IMR-90 (cell line): Measurements from ENCODE around the gene TTLL9. TPM values are rescaled to one million over a fixed set of nuclear protein-coding genes. Genes with fewer than 3 reads are reported as not detected.

Experiments used
- ATAC-seq: fragments of 200-7000 bp; cut with Tn5 transposase; 2 replicates; pipeline ENCODE4 v1.9.1; 2020; ENCODE audit warnings: low read depth, mild to moderate bottlenecking, moderate library complexity
- BruUV-seq: library from RNA; stranded (reverse); fragments of 400-500 nt; replicated peaks from 2 replicates; lab custom pipeline; 2021; lab: Mats Ljungman, UMichigan
- CTCF ChIA-PET: fragments of 300-600 bp; formaldehyde crosslinking; extraction: SDS; loops from one replicate; lab custom pipeline; 2021; ENCODE audit warnings: antibody characterized with exemption; lab: Yijun Ruan, JAX
- POLR2A ChIA-PET: fragments of 300-600 bp; sonication (Branson Sonifier 250); formaldehyde crosslinking; loops from one replicate; lab custom pipeline; 2022; ENCODE audit warnings: antibody characterized with exemption; ENCODE audit not compliant: unreplicated experiment; lab: Charles Lee
- DNase-seq: peaks from one replicate; pipeline ENCODE4 v3.0.0; 2013
- H2AFZ ChIP-seq: replicated peaks from 2 replicates; pipeline ENCODE3; 2013; ENCODE audit warnings: low read length, mild to moderate bottlenecking; ENCODE audit not compliant: poor library complexity
- H2AK5ac ChIP-seq: 2 replicates; pipeline ENCODE4 v1.6.1; 2013; ENCODE audit warnings: low read depth, low read length, inconsistent platforms
- H2AK9ac ChIP-seq: replicated peaks from 2 replicates; pipeline ENCODE3; 2013; ENCODE audit warnings: mild to moderate bottlenecking, low read depth, low read length, moderate library complexity; ENCODE audit not compliant: poor library complexity
- H2BK120ac ChIP-seq: 2 replicates; pipeline ENCODE4 v1.6.1; 2013; ENCODE audit warnings: low read depth, low read length, inconsistent platforms
- H2BK15ac ChIP-seq: 3 replicates; pipeline ENCODE4 v1.6.1; 2013; ENCODE audit warnings: low read depth, low read length, inconsistent platforms
- H2BK20ac ChIP-seq: 2 replicates; pipeline ENCODE4 v1.6.1; 2013; ENCODE audit warnings: low read depth, mild to moderate bottlenecking, inconsistent platforms, low read length, moderate library complexity
- H2BK5ac ChIP-seq: 2 replicates; pipeline ENCODE4 v1.6.1; 2013; ENCODE audit warnings: mild to moderate bottlenecking, low read depth, low read length, inconsistent platforms; ENCODE audit not compliant: poor library complexity, severe bottlenecking
- H3K14ac ChIP-seq: replicated peaks from 2 replicates; pipeline ENCODE4 v1.6.1; 2013; ENCODE audit warnings: low read depth, low read length, inconsistent platforms
- H3K18ac ChIP-seq: 2 replicates; pipeline ENCODE4 v1.6.1; 2013; ENCODE audit warnings: low read depth, low read length, control low read depth
- H3K23ac ChIP-seq: 2 replicates; pipeline ENCODE4 v1.6.1; 2013; ENCODE audit warnings: low read depth, low read length, inconsistent platforms
- H3K27ac ChIP-seq: 2 replicates; pipeline ENCODE4 v1.5.1; 2013; ENCODE audit warnings: mild to moderate bottlenecking, control low read depth, low read length; ENCODE audit not compliant: insufficient read depth
- H3K27me3 ChIP-seq: 2 replicates; pipeline ENCODE4 v1.6.1; 2013; ENCODE audit warnings: low read length; ENCODE audit not compliant: control insufficient read depth, insufficient read depth
- H3K36me3 ChIP-seq: 2 replicates; pipeline ENCODE4 v1.6.1; 2013; ENCODE audit warnings: low read length, mixed read lengths; ENCODE audit not compliant: control insufficient read depth, insufficient read depth
- H3K4ac ChIP-seq: 2 replicates; pipeline ENCODE4 v1.6.1; 2013; ENCODE audit warnings: low read depth, low read length, inconsistent platforms
- H3K4me1 ChIP-seq: 2 replicates; pipeline ENCODE4 v1.6.1; 2013; ENCODE audit warnings: low read length, mixed read lengths; ENCODE audit not compliant: control insufficient read depth, insufficient read depth
- H3K4me2 ChIP-seq: 2 replicates; pipeline ENCODE4 v1.6.1; 2013; ENCODE audit warnings: low read depth, mild to moderate bottlenecking, control low read depth, low read length, moderate library complexity
- H3K4me3 ChIP-seq: 2 replicates; pipeline ENCODE4 v1.5.1; 2013; ENCODE audit warnings: low read depth, mild to moderate bottlenecking, control low read depth, low read length, moderate library complexity; ENCODE audit not compliant: insufficient read depth
- H3K56ac ChIP-seq: 2 replicates; pipeline ENCODE4 v1.6.1; 2013; ENCODE audit warnings: low read length, inconsistent platforms; ENCODE audit not compliant: insufficient read depth; ENCODE audit errors: extremely low read depth
- H3K79me1 ChIP-seq, 2 experiments: 2 replicates each; pipeline ENCODE4 v1.6.1; 2013; ENCODE audit warnings: low read length in 2 of 2, inconsistent platforms in 1 of 2, low read depth in 1 of 2
- H3K9ac ChIP-seq: 2 replicates; pipeline ENCODE4 v1.6.1; 2013; ENCODE audit warnings: low read depth, low read length, control low read depth
- H3K9me1 ChIP-seq: 2 replicates; pipeline ENCODE4 v1.6.1; 2013; ENCODE audit warnings: low read length, inconsistent platforms; ENCODE audit not compliant: insufficient read depth
- H3K9me3 ChIP-seq: 2 replicates; pipeline ENCODE4 v1.6.1; 2013; ENCODE audit warnings: low read length; ENCODE audit not compliant: control insufficient read depth, insufficient read depth
- H4K20me1 ChIP-seq: 2 replicates; pipeline ENCODE4 v1.6.1; 2013; ENCODE audit warnings: low read length, inconsistent platforms; ENCODE audit not compliant: insufficient read depth
- H4K5ac ChIP-seq: 2 replicates; pipeline ENCODE4 v1.6.1; 2013; ENCODE audit warnings: mild to moderate bottlenecking, low read depth, low read length, control low read depth
- H4K8ac ChIP-seq, 2 experiments: 2 replicates each; pipeline ENCODE4 v1.6.1; 2013; ENCODE audit warnings: low read depth in 2 of 2, low read length in 2 of 2, control low read depth in 1 of 2, inconsistent platforms in 1 of 2
- H4K91ac ChIP-seq: 2 replicates; pipeline ENCODE4 v1.6.1; 2013; ENCODE audit warnings: low read depth, low read length, inconsistent platforms; ENCODE audit not compliant: insufficient read depth
- CHD1 ChIP-seq: IDR thresholded peaks from 2 replicates; pipeline ENCODE4 v1.6.1; 2012; ENCODE audit warnings: low read depth, low read length, improper control_type of control experiment
- CTCF ChIP-seq: conservative IDR thresholded peaks from 2 replicates; pipeline ENCODE4 v1.5.1; 2012; ENCODE audit warnings: mild to moderate bottlenecking, low read depth, low read length, improper control_type of control experiment
- MAZ ChIP-seq: IDR thresholded peaks from 2 replicates; pipeline ENCODE4 v1.6.1; 2012; ENCODE audit warnings: low read depth, mild to moderate bottlenecking, low read length, improper control_type of control experiment, moderate library complexity, borderline replicate concordance
- MXI1 ChIP-seq: IDR thresholded peaks from 2 replicates; pipeline ENCODE4 v1.6.1; 2012; ENCODE audit warnings: low read depth, mild to moderate bottlenecking, low read length, moderate library complexity, borderline replicate concordance
- POLR2A ChIP-seq: IDR thresholded peaks from 2 replicates; pipeline ENCODE4 v1.6.1; 2012; ENCODE audit warnings: mild to moderate bottlenecking, low read depth, low read length
- RAD21 ChIP-seq: IDR thresholded peaks from 2 replicates; pipeline ENCODE4 v1.6.1; 2012; ENCODE audit warnings: low read length, improper control_type of control experiment
- RFX5 ChIP-seq: IDR thresholded peaks from 2 replicates; pipeline ENCODE4 v1.8.0; 2012; ENCODE audit warnings: low read depth, mild to moderate bottlenecking, low read length, moderate library complexity
- SMC3 ChIP-seq: fragments of 150-350 bp; IDR thresholded peaks from 2 replicates; pipeline ENCODE4 v1.6.1; 2016; ENCODE audit warnings: low read depth, mild to moderate bottlenecking, antibody characterized with exemption, low read length, moderate library complexity
- USF2 ChIP-seq: fragments of 150-350 bp; IDR thresholded peaks from 2 replicates; pipeline ENCODE4 v1.6.1; 2017; ENCODE audit warnings: mild to moderate bottlenecking, antibody characterized with exemption, low read length, low read depth
- WGBS, 2 experiments: methylation state at CpG; one replicate each; pipeline versions ENCODE4 v1.1.5 to v1.1.7; 2013; ENCODE audit warnings: missing lambda C conversion rate in 2 of 2; ENCODE audit not compliant: insufficient read length in 1 of 2; ENCODE audit errors: extremely low coverage in 2 of 2; 5-methylcytosine and 5-hydroxymethylcytosine counted together
- dilution Hi-C: fragments of 300-500 bp; cut with HindIII; formaldehyde crosslinking; loops from one replicate; pipeline ENCODE4 v1.14.3; 2018; ENCODE audit warnings: low sequenced_read_pairs; ENCODE audit not compliant: unreplicated experiment
- in situ Hi-C: fragments of 300-500 bp; cut with MboI; formaldehyde crosslinking; loops from 3 replicates; pipeline ENCODE4 v1.14.3; 2019; ENCODE audit warnings: low sequenced_read_pairs, inconsistent platforms, mixed read lengths
- intact Hi-C: fragments of 100-400 bp; cut with micrococcal nuclease; formaldehyde crosslinking; loops from 2 replicates; pipeline ENCODE4 v1.10.0; 2022
- polyA plus RNA-seq, 3 experiments: library from polyadenylated mRNA; depleted of rRNA; stranded (reverse); fragments of >200 nt; gene quantifications; 2 replicates each; pipeline ENCODE4 v1.2.3, GENCODE V29; 2012; ENCODE audit warnings: low replicate concordance in 1 of 3
- total RNA-seq: library from RNA; depleted of rRNA; stranded (reverse); fragments of >200 nt; gene quantifications from 2 replicates; pipeline ENCODE4 v1.2.3, GENCODE V29; 2012

TTLL9 gene
- total and polyA plus RNA-seq, 2 of the 4 experiments (the other 2 are of a cell fraction) = not detected

- Histone ChIP-seq H2BK5ac (peak within 1 kb of the TSS; percentile 40), H3K4me3 (peak within 1 kb of the TSS; percentile 83), H3K23ac (peak within 1 kb of the TSS; percentile 84; the same call in 1 of the 2 replicates), H3K79me1 (peaks cover 16 to 30% of the 10 kb centered on the region in 2 experiments), H2AK9ac (peak within 1 kb of the TSS; percentile 77), H3K14ac (peak within 1 kb of the TSS; percentile 57; the same call in 1 of the 2 replicates), H2BK15ac (no peak within 1 kb of the TSS), H2BK20ac (no peak within 1 kb of the TSS), H3K4me2 (peak within 1 kb of the TSS; percentile 97), H3K4ac (peak within 1 kb of the TSS; percentile 43), H3K9ac (peak within 1 kb of the TSS; percentile 82), H4K20me1 (no peaks in the 10 kb centered on the region; the same call in 1 of the 2 replicates), H3K56ac (peak within 1 kb of the TSS; percentile 75; the same call in 1 of the 2 replicates), H4K5ac (0 out of 2 replicates have a peak within 1 kb of the TSS, but pooled peaks have one; percentile 44), H3K9me1 (no peaks in the 10 kb centered on the region), H2AFZ (peak within 1 kb of the TSS; percentile 97), H4K8ac (peak within 1 kb of the TSS; percentile 89 to 93), H3K27ac (peak within 1 kb of the TSS; percentile 66), H3K18ac (no peak within 1 kb of the TSS), H4K91ac (peak within 1 kb of the TSS; percentile 41), H3K9me3 (peaks cover 2% of the 10 kb centered on the region; the same call in 1 of the 2 replicates), H2BK120ac (no peak within 1 kb of the TSS), H3K36me3 (peaks cover 20% of the 10 kb centered on the region), H3K27me3 (peaks cover 10% of the 10 kb centered on the region), H2AK5ac (peak within 1 kb of the TSS; percentile 32; the same call in 1 of the 2 replicates), H3K4me1 (peaks cover 6% of the 10 kb centered on the region)
- POLR2A ChIA-PET = interaction anchor here (0.6 kb wide), 1 partner anchor 71 kb away, joined by 3 read pairs; no protein-coding TSS in a partner anchor
- 0% methylated on average over 44 of the region's 63 CpGs; no CpG with 5 or more reads in 1 of the 2 experiments for WGBS, 2 experiments
- ATAC-seq (peak; percentile 100), DNase-seq (peak; percentile 93)
- TF ChIP-seq CTCF (peak; percentile 98), CHD1 (no peak), MAZ (peak; percentile 74; the same call in 1 of the 2 replicates), RFX5 (no peak), SMC3 (peak; percentile 77), MXI1 (no peak), RAD21 (peak; percentile 67), POLR2A (peak; percentile 87), USF2 (no peak)
- intact Hi-C loops (loop anchor here (1.0 to 2.0 kb wide), 3 partner anchors 99 to 141 kb away; no protein-coding TSS in a partner anchor), in situ Hi-C loops (loop anchor here (10.0 kb wide), 2 partner anchors 97 to 127 kb away; no protein-coding TSS in a partner anchor), dilution Hi-C loops (no loop called here)
- CTCF ChIA-PET = interaction anchor here (0.8 to 1.4 kb wide), 10 partner anchors 12 to 140 kb away, joined by 3 to 6 read pairs (median 3); no protein-coding TSS in a partner anchor
- no TSS peak for BruUV-seq
Measured at GRCh38 chr20:31951530-31952453, 81.4 kb downstream of the TTLL9 start, which contains the start of gene PDRG1. PDRG1 (minus strand) TSS chr20:31952046; CDS start chr20:31951961, 85 bp downstream.
